HG03039 (cell line): ENCODE results near the gene APOC1.
"Not testable (repeated sequence)": the region's sequence is repeated elsewhere in the genome, so short reads cannot be mapped to it uniquely, and the experiment has no call there.

Source experiments
- ATAC-seq: cut with Tn5 transposase; IDR thresholded peaks from one replicate; pipeline ENCODE4 v1.9.1; 2021; ENCODE audit warnings: mild to moderate bottlenecking, moderate library complexity; ENCODE audit not compliant: unreplicated experiment

The APOC1 gene

GRCh38 chr19:44914433-44915206, at the start of gene APOC1:
APOC1 (plus strand) TSS chr19:44914608; CDS start chr19:44914892, 284 bp downstream.
- peak; percentile 83 for ATAC-seq

- ATAC-seq = no peak
Measured at GRCh38 chr19:44865196-44865767, 49.1 kb upstream of the APOC1 start.

DNA sequence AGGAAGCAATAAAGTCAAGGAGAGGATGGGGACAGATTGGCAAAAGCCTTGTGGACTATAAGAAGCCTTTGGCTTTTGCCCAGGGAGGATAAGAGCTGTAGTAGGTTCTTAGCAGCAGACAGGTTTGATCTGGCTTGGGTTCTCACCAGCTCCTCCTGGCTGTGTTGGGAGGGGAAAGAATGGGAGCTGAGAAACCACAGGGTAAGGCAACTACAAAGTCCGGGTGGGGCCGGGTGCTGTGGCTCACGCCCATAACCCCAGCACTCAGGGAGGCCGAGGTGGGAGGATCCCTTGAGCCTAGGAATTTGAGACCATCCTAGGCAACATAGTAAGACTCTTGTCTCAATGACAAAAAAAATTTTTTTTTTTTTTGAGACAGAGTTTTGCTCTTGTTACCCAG, 47.7 kb upstream of the APOC1 start:
- no peak for ATAC-seq

GRCh38 chr19:44867578-44867977, 46.8 kb upstream of the APOC1 start:
- ATAC-seq = no peak

DNA sequence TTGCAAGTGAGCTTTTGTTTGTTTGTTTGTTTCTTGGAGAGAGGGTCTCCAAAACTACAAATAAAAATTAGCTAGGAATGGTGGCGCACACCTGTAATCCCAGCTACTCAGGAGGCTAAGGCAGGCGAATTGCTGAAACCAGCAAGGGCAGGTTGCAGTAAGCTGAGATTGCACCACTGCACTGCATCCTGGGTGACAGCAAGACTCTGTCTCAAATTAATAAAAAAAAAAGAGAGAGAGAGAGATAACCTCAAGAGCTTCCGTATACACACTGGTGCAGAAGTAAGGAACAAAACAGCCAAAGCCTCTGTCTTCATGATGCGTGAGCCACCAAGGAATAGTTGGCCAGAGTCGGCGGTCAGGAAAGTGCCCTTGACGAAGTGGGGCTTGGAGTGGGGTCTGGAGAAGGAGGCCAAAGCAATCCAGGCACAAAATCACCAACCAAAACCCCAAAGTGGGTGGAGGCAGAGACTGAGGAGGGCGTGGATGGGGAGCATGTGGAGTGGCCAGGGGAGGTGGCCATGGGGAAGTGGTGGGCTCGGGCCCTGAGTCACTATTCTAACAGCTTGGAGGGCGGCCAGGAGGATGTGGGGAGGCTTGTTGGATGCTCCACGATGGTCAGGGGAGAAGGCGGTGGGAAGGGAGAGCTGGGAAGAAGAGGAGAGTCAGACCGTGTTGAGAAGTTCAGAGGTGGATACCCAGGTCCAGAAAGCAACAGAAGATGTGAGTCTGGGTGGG, 44.5 kb upstream of the APOC1 start:
- no peak for ATAC-seq

GRCh38 chr19:44871809-44872208, 42.6 kb upstream of the APOC1 start:
- ATAC-seq = no peak

DNA sequence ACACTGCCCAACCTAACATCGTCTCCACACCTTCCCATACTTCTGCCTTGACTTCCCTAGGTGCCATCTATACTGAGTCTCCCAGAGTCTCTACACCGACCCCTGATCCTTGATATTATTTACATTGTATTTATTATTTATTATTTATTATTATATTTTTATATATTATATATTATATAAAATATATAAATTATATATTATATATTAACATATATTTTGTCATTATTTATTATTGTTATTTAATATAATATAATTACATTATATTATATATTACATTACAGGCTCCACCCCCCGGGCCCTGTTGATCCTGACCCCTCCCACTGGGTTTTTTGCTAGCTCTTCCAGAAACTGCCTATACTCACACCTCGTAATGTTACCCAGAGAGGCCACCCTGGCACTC, 41.7 kb upstream of the APOC1 start:
- ATAC-seq = no peak

DNA sequence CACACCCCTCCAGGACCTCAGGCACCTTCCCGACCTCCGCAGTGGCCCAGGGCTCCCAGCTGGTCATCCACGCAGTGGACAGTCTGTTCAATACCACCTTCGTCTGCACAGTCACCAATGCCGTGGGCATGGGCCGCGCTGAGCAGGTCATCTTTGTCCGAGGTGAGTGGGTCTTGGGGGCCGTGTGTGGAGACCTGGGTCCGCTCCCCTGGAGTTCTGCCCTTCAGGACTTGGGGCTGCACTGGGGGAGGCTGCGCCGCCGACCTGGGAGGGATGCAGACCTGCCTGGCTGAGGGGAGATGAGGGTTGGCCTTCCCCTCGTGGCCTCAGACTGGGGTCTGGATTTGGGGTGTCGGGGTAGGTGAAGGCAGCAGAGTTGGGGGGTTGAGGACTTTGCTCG, 40.1 kb upstream of the APOC1 start:
- no peak for ATAC-seq

GRCh38 chr19:44875666-44876451, 38.5 kb upstream of the APOC1 start:
- ATAC-seq = no peak

DNA sequence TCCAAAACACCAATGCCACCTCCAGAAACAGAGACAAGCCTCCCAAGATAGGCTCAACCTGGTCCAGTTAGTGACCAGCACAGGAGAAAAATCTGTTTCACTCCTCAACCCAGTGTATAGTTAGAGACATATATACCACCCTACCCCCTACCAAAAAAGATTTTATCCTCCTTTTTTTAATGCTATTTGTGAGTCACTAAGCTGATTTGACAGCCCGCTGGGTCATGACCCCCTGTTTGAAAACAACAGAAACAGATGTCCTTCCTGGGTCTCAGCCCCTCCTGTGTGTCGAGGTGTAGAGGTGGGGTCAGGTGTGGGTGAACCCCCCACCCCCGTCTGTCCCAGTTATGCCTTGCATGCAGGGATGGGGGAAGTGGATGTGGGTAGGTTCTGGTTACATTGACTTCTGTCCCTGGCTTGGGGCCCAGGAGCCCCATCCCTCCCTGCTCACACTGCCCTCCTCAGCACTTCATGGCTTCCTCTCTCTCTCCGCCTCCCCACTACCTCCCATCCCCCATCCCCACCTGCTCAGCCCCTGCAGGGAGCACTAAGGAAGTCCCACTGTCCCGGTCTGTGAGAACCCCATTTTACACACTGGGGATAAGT, 37.4 kb upstream of the APOC1 start:
- no peak for ATAC-seq

DNA sequence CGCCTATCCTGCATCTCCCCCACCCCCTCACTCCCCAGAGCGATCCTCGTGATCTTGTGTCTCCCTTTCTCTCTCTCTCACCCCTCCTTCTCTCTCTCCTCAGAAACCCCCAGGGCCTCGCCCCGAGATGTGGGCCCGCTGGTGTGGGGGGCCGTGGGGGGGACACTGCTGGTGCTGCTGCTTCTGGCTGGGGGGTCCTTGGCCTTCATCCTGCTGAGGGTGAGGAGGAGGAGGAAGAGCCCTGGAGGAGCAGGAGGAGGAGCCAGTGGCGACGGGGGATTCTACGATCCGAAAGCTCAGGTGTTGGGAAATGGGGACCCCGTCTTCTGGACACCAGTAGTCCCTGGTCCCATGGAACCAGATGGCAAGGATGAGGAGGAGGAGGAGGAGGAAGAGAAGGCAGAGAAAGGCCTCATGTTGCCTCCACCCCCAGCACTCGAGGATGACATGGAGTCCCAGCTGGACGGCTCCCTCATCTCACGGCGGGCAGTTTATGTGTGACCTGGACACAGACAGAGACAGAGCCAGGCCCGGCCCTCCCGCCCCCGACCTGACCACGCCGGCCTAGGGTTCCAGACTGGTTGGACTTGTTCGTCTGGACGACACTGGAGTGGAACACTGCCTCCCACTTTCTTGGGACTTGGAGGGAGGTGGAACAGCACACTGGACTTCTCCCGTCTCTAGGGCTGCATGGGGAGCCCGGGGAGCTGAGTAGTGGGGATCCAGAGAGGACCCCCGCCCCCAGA, 36.1 kb upstream of the APOC1 start:
- ATAC-seq = no peak

DNA sequence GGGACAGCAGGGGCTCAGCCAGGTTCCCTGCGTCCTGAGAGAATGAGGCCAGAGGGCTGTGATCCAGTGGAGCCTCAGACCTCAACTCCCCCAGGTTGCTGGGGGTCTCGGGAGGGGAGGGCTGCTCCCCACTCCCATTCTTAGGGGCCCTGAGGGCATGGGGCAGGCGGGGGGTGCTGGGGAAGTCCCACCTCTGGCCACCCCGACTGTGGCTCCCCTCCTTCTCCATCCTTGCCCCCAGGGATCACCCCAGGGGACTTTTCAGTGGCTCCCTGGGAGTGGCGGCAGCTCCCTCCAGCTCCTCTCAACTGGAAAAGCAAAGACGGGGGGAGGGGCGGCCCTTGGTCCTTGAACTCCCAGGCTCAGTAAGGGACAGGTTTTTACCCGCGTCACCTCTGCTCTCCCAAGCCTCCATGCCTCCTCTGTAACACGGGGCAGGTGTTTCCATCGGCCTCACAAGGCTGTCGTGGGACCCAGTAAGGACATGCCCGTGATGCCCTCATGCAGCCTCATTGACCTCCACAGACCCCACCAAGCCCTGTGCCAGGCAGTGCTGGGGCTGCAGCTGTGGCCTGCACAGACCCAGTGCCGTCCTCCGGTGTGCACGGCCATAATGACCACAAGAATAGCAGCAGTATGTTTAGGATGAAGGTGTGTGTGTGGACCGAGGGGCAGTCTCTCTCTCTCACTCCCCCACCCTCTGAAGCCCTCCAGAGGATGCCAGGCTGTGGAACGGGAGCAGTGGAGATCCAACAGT, 34.9 kb upstream of the APOC1 start:
- ATAC-seq = no peak

DNA sequence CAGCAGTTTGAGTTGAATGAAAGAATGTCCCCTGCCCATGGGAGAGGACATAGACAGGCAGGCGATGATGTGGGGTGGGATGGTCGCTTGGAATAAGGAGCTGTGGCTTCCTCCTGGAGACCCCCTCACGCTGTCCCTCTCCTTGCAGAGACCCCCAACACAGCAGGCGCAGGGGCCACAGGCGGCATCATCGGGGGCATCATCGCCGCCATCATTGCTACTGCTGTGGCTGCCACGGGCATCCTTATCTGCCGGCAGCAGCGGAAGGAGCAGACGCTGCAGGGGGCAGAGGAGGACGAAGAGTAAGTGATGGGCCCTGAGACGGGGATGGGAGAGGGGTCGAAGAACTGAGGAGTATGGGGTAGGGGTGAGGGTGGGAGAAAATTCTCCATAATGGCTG, 32.3 kb upstream of the APOC1 start:
- ATAC-seq = no peak

- not testable (repeated sequence) for ATAC-seq
Measured at GRCh38 chr19:44882619-44883397, 31.6 kb upstream of the APOC1 start.

DNA sequence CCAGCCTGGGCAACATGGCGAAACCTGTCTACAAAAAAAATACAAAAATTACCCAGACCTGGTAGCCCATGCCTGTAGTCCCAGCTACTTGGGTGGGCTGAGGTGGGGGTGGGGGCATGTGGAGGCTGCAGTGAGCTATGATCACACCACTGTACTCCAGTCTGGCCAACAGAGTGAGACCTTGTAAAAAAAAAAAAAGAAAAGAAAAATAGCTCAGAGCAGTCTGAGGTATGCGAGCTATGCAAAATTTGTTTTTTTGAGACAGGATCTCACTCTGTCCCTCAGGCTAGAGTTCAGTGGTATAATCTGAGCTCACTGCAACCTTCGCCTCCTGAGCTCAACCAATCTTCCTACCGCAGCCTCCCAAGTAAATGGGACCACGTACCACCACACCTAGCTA, 30.5 kb upstream of the APOC1 start:
- ATAC-seq = no peak

GRCh38 chr19:44884566-44884965, 29.8 kb upstream of the APOC1 start:
- no peak for ATAC-seq

DNA sequence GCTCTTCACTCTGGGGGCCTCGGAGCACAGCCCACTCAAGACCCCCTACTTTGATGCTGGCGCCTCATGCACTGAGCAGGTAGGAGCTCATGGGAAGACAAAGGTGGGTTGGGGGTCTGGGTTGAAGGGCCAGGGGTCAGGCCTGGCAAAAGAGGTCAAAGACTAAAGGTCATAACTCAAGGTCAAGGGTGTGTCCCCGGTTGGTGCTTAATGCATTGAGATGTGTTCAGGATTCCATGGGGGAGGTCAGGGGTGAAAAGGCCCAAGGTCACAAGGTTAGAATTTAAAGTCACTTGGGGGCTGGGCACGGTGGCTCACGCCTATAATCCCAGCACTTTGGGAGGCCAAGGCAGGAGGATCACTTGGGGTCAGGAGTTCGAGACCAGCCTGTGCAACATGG, 28.3 kb upstream of the APOC1 start:
- ATAC-seq = no peak

DNA sequence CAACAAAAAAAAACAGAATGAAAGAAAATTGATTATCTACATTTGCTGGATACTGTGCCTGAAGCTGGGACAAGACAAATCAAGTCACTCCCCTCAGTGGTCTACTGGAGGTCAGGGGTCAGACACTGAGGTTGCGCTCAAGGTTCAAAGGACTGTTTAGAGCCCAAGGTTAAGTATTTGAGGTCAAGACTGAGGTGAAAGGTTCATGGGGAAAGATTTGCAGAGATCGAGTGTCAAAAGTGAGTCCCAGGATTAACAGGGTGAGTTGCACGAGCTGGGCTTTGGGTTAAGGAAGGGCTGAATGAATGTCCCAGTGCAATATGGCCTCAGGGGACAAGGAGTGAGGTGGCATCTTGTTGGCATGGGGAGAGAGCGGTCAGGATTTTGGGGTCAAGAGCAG, 26.8 kb upstream of the APOC1 start:
- ATAC-seq = no peak

DNA sequence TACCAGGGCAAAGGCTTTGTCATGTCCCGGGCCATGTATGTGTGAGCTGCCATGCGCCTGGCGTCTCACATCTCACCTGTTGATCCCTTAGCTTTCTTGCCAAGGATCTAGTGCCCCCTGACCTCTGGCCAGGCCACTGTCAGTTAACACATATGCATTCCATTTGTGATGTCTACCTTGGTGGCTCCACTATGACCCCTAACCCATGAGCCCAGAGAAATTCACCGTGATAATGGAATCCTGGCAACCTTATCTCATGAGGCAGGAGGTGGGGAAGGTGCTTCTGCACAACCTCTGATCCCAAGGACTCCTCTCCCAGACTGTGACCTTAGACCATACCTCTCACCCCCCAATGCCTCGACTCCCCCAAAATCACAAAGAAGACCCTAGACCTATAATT, 26.1 kb upstream of the APOC1 start:
- ATAC-seq = not testable (repeated sequence)
